Measurements from ENCODE around the gene TASOR.
A peak's percentile ranks its signal among the peaks of the same experiment; 100 is the strongest.

TASOR gene

DNA sequence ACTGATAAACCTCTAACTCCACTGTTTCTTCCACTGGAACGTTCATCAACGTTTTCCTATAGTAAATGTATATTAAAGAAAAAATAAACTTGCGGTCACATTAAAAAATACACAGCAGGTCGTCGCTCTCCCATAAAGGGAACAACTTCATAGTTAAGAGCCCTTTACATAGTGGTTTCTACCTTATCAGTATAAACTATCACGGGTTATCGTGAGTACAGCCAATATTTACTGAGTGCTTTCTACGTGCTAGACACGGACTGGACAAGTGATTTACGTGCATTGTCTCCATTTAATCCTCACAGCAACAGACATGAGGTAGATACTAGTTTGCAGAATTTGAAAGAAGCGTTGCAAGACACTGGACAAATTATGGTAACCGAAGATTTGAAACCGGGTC, 964 bp upstream of the TASOR start:
- no peak for DNase-seq

DNA sequence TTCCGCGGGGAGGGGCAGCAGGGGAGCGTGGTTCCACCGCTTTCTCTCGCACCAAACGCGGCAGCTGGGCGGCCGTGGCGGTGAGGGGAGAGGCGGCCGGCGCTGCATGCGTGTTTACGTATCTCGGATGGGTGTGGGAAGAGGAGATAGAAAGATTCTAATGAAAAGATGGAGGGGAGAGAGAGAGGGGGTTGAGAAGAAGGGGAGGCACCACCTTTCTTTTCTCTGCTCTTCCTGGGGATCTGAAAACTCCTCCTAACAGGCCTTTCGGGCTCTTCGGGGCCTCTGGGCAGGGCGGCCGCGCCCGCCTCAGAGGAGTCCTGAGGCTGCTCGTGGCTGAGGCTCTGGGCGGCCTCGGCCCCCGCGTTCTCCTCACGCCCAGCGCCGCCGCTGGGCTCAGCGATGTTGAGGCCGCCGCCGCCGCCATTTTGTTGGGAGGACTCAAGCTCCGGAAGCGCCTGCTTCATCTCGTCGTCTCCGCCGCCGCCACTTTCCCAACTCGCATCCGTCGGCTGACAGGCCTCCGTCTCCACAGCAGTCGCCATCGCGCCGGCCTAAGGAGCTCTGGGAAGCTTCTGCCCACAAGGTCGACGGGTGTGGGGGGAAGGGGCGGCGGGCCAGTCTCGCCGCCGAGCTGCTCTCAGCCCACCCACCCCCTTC, 473 bp downstream of the TASOR start:
- DNase-seq: peak; percentile 46 to 58

DNA sequence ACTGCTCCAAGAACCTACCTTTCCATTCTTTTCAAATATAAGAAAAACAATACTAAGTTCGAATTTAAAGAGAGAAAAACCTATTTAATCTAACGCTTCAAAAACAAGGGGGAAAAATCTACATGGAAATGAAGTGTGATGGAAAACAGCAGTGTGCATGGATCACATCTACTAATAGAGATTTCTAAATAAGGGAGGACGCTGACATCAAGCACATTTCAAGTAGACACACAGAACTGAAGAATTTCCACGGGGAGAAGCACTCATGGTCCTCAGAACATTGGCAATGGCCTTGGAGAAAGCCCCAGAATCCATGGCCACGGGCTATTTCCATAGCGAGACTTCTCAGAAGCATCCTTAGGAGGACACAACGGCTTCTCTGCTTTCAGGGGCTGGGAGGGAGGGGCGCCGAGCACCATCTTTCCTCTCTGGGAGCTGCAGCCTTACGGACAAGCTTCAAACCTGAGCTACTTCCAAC, 1.0 kb downstream of the TASOR start:
- no peak for DNase-seq

DNA sequence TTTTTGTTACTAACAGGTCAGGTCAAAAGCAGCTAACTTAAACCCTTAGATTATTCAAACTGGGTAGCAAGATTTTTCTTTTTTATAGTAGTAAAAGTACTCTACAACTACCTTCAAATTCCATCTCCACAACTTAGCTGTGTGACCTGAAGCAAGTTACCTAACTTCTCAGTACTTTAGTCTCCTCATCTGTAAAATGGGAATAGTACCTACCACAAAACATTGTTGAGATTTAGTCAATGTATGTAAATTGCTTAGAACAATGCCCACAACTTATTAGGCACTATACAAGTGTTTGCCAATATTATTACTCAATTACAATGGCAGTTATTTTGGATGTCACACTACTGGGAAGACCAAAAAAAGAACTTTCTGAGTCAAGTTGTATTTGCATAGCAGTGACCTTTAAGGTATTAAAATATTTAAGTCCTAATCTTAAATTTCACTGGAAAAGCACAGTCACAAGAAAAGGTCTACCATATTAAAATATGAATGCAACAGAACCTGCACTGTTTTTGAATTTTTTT, 2.9 kb downstream of the TASOR start:
- no peak for DNase-seq

DNA sequence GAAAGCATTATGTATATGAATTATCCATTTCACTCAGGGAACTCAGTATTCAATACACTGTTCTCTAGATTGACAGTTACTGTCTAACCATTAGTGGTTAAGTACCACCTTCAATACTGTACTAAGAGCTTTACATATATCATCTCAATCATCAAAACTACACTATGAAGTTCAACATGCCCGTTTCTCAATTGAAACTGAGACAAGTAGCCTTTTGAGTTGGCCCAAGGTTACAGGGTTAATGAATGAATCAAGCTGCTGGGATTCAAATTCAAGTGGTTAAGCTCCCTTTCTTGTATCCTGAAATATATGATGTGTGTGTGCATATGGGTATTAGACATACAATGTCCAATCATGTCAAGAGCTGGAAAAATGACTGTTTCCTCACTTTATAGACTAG, 5.8 kb downstream of the TASOR start:
- no peak for DNase-seq

DNA sequence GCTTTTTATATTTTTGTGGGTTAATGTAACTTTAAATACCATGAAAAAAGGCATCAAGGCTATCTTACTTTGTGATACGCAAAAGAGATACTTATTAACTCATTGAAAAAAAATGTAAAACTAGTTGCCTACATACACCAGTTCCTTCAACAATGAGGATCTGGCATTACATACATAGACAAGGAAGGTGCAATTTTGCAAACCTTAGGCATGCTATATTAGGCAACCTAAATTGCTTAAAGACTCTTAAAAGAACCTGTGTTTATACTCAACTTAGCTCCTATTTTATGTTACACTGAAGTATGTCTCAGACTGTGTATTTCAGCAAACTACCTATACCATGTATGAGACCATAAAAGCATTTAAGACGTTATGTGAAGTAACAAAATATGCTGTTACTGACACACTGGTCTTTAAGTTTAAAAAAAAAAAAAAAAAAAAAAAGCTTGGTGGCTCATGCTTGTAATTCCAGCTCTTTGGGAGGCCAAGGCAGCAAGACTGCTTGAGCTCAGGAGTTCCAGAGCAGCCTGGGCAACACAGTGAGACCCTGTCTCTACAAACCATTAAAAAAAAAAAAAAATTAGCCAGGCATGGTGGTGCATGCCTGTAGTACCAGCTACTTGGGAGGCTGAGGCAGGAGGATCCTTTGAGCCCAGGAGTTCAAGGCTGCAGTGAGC, 9.1 kb downstream of the TASOR start:
- no peak for DNase-seq

DNA sequence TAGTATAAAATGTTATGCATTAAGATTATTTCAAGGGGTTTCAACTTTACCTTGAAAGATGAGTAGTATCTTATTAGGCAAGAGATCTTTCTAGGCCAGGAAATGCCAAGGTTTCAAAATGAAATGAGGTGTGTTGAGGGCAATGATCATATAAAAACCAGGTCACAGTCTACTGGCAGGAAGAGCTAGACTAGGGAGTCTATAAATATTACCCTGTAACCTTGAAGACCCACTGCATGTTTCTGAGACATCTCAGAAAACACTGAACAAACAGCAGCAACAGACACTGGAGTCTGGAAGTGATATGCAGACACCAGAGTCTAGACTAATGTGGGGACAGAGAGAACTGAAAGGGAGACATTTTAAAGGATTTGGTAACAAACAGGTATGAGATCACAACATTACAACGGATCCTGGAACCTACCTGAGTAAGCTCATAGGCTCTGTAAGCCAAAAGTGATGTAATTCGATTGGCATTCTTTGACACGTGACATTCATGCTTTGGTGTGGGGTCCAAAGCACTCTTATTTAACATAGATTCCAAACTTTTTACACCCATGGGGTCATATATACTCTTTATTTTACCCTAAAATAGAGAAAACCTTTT, 15.0 kb downstream of the TASOR start:
- DNase-seq: no peak

DNA sequence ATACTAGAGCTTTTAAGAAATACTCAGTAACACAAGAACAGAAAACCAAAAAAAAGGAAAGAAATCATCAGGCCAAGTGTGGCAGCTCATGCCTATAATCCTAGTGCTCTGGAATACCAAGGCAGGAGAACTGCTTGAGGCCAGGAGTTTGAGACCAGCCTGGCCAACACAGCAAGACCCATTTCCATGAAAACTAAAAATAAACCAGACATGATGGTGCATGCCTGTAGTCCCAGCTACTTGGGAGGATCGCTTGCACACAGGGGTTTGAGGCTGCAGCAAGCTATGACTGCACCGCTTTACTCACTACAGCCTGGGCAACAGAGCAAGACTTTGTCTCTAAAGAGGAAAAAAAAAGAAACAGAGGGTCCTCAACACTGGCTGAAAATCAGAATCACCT, 18.2 kb downstream of the TASOR start:
- DNase-seq: no peak

DNA sequence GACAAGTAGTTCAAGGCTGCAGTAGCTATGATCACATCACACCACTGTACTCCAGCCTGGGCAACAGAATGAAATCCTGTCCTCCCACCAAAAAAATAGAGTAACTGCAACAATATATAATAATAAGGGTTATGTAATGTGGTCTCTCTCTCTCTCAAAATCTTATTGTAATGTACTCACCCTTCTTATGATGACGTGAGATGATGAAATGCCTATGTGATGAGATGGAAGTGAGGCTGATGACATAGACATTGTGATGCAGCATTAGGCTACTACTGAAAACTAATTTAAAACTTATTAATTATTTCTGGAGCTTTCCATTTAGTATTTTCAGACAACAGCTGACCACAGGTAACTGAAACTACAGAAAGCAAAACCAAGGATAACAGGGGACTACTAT, 27.4 kb downstream of the TASOR start:
- DNase-seq: no peak

DNA sequence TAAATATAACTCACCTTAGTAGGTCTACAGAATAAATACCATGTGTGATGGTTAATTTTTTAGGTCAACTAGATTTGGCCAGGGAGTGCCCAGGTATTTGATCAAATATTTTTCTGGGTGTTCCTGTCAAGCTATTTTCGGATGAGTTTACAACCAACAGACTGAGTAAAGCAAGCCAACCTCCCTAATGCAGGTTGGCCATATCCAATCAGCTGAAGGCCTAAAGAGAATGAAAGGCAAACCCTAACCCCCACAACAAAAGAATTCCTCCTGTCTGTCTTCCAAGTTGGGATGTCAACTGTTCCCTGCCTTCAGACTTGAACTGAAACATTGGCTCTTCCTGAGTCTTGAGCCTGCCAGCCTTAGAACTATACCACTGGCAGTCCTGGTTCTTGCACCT, 28.6 kb downstream of the TASOR start:
- DNase-seq: no peak

DNA sequence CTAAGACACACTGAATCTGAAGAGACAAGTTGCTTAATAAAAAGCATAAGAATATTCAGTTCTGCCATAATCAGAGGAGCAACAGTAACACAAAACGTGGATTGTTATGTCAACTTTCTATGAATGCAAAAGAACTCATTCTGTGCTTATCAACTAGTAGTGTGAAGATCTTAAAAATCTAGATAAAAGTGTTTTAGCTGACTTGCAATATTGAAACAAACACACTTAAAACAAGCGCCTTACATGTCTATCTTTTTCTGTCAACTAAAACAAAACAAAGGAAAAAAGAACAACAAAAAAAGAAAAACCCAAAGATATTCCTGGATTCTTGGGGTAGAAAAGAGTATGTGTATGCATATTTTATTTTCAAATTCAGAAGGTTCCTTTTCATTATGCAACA, 37.7 kb downstream of the TASOR start:
- no peak for DNase-seq

DNA sequence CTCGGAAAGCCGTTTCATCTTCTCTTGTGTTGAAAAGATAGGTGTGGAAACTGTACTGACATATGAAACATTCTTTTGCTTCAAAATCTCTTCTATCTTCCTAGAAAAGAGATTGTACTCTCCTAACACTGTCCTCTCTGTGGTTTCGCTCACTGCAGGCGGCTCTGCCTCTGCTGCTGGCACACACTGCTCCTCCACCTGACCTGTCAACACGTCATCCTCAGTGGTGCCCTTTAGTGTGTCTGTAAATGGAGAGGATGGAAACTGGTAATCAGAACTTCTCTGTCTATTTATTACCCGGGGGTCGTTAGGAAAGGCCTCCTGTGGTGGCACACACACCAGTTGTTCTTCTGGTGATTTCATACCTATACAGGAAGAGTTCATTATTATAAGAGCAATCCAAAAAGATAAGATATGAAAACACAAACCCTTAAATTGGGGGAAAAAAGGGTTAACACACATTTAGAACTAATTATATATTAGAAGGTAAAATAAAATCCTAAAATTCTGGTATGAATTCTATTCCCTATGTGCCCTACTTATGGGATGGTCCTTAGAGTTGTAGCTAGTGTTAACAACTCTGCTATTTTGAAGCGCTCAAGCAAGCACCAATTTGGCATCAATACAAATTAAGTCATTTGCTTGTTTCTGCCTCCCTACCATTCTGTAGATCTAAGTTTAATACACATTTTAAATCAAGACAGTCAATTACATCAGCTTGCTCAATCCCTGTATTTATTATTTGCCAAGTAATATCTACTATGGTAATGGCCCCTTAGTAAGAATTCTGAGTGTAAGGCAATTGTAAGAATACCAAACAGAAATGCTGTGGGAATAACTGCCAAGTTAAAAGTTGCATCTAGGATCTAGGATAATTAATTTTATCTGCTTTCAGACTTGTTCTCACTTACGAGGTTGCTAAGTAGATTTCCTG, 49.2 kb downstream of the TASOR start:
- no peak for DNase-seq
